H1 (cell line): ENCODE measurements around the gene SAA1. TPM values are rescaled to one million over a fixed set of nuclear protein-coding genes. Genes with fewer than 3 reads are reported as not detected.

Experiments used
- CTCF ChIA-PET: fragments of 300-600 bp; sonication (Branson Sonifier 250); formaldehyde crosslinking; loops from one replicate; lab custom pipeline; 2021; ENCODE audit not compliant: partially characterized antibody; lab: Charles Lee
- POLR2A ChIA-PET: fragments of 300-600 bp; sonication (Branson Sonifier 250); formaldehyde crosslinking; loops from one replicate; lab custom pipeline; 2021; ENCODE audit warnings: inconsistent platforms; ENCODE audit not compliant: partially characterized antibody; lab: Charles Lee
- DNase-seq, 2 experiments: peaks; one replicate each; pipeline versions ENCODE4 v3.0.0 to v3.0.0-alpha.2; 2010 to 2022; ENCODE audit warnings: low spot score in 2 of 2, low read depth in 1 of 2, mixed read lengths in 1 of 2
- FAIRE-seq: peaks from 2 replicates; lab custom pipeline; 2011; peaks lifted over from hg19 to GRCh38; lab: Jason Lieb, UNC
- H2AFZ ChIP-seq: 2 replicates; pipeline ENCODE4 v1.8.1; 2012; ENCODE audit warnings: low read length, inconsistent platforms
- H2AK5ac ChIP-seq: 2 replicates; pipeline ENCODE4 v1.6.1; 2013; ENCODE audit warnings: low read depth, low read length
- H2BK120ac ChIP-seq: replicated peaks from 2 replicates; pipeline ENCODE3; 2013; ENCODE audit warnings: low read depth, low read length, inconsistent platforms
- H2BK12ac ChIP-seq: 2 replicates; pipeline ENCODE4 v1.6.1; 2013; ENCODE audit warnings: low read depth, low read length
- H2BK15ac ChIP-seq: 2 replicates; pipeline ENCODE4 v1.6.1; 2013; ENCODE audit warnings: low read length
- H2BK20ac ChIP-seq: 2 replicates; pipeline ENCODE4 v1.6.1; 2013; ENCODE audit warnings: low read length
- H2BK5ac ChIP-seq: 2 replicates; pipeline ENCODE4 v1.6.1; 2013; ENCODE audit warnings: low read depth, low read length
- H3K14ac ChIP-seq: 2 replicates; pipeline ENCODE4 v1.6.1; 2013; ENCODE audit warnings: inconsistent platforms; ENCODE audit not compliant: insufficient read length
- H3K18ac ChIP-seq: 2 replicates; pipeline ENCODE4 v1.6.1; 2013; ENCODE audit warnings: low read length; ENCODE audit errors: extremely low read depth
- H3K23ac ChIP-seq: 2 replicates; pipeline ENCODE4 v1.6.1; 2013; ENCODE audit warnings: inconsistent platforms; ENCODE audit not compliant: insufficient read length
- H3K23me2 ChIP-seq: 2 replicates; pipeline ENCODE4 v1.6.1; 2013; ENCODE audit warnings: low read depth, low read length
- H3K27ac ChIP-seq: 2 replicates; pipeline ENCODE4 v1.6.1; 2011; ENCODE audit warnings: low read depth, low read length, inconsistent platforms
- H3K27me3 ChIP-seq, 4 experiments: replicated peaks in 1 of 4; 1 replicate in 1 of 4; 2 replicates in 3 of 4; pipeline versions ENCODE4 v1.6.1 to v1.8.1; 2011 to 2013; ENCODE audit warnings: low read length in 3 of 4, mild to moderate bottlenecking in 3 of 4, inconsistent platforms in 2 of 4, mixed read lengths in 2 of 4, moderate library complexity in 1 of 4; ENCODE audit not compliant: control insufficient read depth in 3 of 4, insufficient read depth in 3 of 4; ENCODE audit errors: extremely low read depth in 1 of 4
- H3K36me3 ChIP-seq, 4 experiments: 2 replicates each; pipeline versions ENCODE4 v1.6.1 to v1.8.1; 2011 to 2013; ENCODE audit warnings: mild to moderate bottlenecking in 4 of 4, low read length in 3 of 4, moderate library complexity in 2 of 4, control low read depth in 1 of 4, inconsistent platforms in 1 of 4; ENCODE audit not compliant: insufficient read depth in 4 of 4, control insufficient read depth in 2 of 4
- H3K4ac ChIP-seq: replicated peaks from 2 replicates; pipeline ENCODE3; 2013; ENCODE audit warnings: low read length, low read depth, mixed read lengths, inconsistent platforms; ENCODE audit not compliant: insufficient read length
- H3K4me1 ChIP-seq, 4 experiments: replicated peaks in 1 of 4; 1 replicate in 1 of 4; 2 replicates in 3 of 4; pipeline versions ENCODE4 v1.6.1 to v1.8.1; 2011 to 2013; ENCODE audit warnings: low read length in 3 of 4, inconsistent platforms in 2 of 4, mixed read lengths in 1 of 4; ENCODE audit not compliant: insufficient read depth in 4 of 4, control insufficient read depth in 3 of 4
- H3K4me2 ChIP-seq, 2 experiments: 2 replicates each; pipeline versions ENCODE4 v1.6.1 to v1.8.1; 2011 to 2013; ENCODE audit warnings: low read depth in 2 of 2, low read length in 2 of 2, control low read depth in 1 of 2, inconsistent platforms in 1 of 2, mild to moderate bottlenecking in 1 of 2; ENCODE audit not compliant: insufficient read depth in 1 of 2
- H3K4me3 ChIP-seq, 4 experiments: fragments of 200-600, 300-600 bp in 1 of 4; sonication (generic), shearing (Covaris generic), sonication (Bioruptor Twin) in 1 of 4; 2 replicates each; pipeline versions ENCODE4 v1.5.1 to v1.8.1; 2011 to 2016; ENCODE audit warnings: low read length in 4 of 4, low read depth in 3 of 4, control low read depth in 2 of 4, inconsistent platforms in 2 of 4, mild to moderate bottlenecking in 2 of 4, mixed read lengths in 1 of 4, moderate library complexity in 1 of 4; ENCODE audit not compliant: insufficient read depth in 2 of 4; ENCODE audit errors: extremely low read depth in 1 of 4
- H3K56ac ChIP-seq: replicated peaks from 2 replicates; pipeline ENCODE3; 2013; ENCODE audit warnings: low read depth, mild to moderate bottlenecking, mixed read lengths, low read length, inconsistent platforms; ENCODE audit not compliant: insufficient read length
- H3K79me1 ChIP-seq: 2 replicates; pipeline ENCODE4 v1.6.1; 2013; ENCODE audit warnings: low read depth, low read length, control low read depth
- H3K79me2 ChIP-seq, 2 experiments: 2 replicates each; pipeline versions ENCODE4 v1.6.1 to v1.8.1; 2012 to 2013; ENCODE audit warnings: low read length in 2 of 2, mild to moderate bottlenecking in 2 of 2, inconsistent platforms in 1 of 2; ENCODE audit not compliant: insufficient read depth in 2 of 2, control insufficient read depth in 1 of 2
- H3K9ac ChIP-seq, 4 experiments: replicated peaks in 1 of 4; 1 replicate in 1 of 4; 2 replicates in 3 of 4; pipeline versions ENCODE4 v1.6.1 to v1.8.1; 2011 to 2013; ENCODE audit warnings: low read depth in 3 of 4, low read length in 3 of 4, control low read depth in 2 of 4, mild to moderate bottlenecking in 2 of 4, moderate library complexity in 2 of 4, inconsistent platforms in 1 of 4; ENCODE audit errors: extremely low read depth in 1 of 4
- H3K9me3 ChIP-seq, 2 experiments: 2 replicates each; pipeline versions ENCODE4 v1.6.1 to v1.8.1; 2012 to 2013; ENCODE audit warnings: mild to moderate bottlenecking in 2 of 2, moderate library complexity in 2 of 2, control low read depth in 1 of 2, inconsistent platforms in 1 of 2, low read depth in 1 of 2, low read length in 1 of 2, mixed read lengths in 1 of 2; ENCODE audit not compliant: insufficient read depth in 2 of 2
- H4K20me1 ChIP-seq, 2 experiments: replicated peaks in 1 of 2; 2 replicates each; pipeline versions ENCODE3 to v1.8.1; 2011 to 2013; ENCODE audit warnings: inconsistent platforms in 2 of 2, low read length in 2 of 2, mild to moderate bottlenecking in 1 of 2; ENCODE audit not compliant: insufficient read depth in 2 of 2, control insufficient read depth in 1 of 2
- H4K5ac ChIP-seq: 2 replicates; pipeline ENCODE4 v1.6.1; 2013; ENCODE audit warnings: low read length, low read depth, mixed read lengths, inconsistent platforms; ENCODE audit not compliant: insufficient read length
- H4K8ac ChIP-seq: 2 replicates; pipeline ENCODE4 v1.8.0; 2013; ENCODE audit warnings: mild to moderate bottlenecking, moderate library complexity, low read length, inconsistent platforms; ENCODE audit not compliant: insufficient read depth; ENCODE audit errors: extremely low read depth
- H4K91ac ChIP-seq: replicated peaks from 2 replicates; pipeline ENCODE3; 2013; ENCODE audit warnings: low read length, mixed read lengths, inconsistent platforms; ENCODE audit not compliant: insufficient read length
- ATF2 ChIP-seq: IDR thresholded peaks from 2 replicates; pipeline ENCODE4 v1.6.1; 2012; ENCODE audit warnings: low read length, inconsistent platforms
- CBX8 ChIP-seq: fragments of 300-800, 300-1000 bp; sonication (generic); IDR thresholded peaks from 2 replicates; pipeline ENCODE4 v1.7.1; 2016; ENCODE audit warnings: low read depth, low read length, borderline replicate concordance
- KDM5A ChIP-seq: fragments of 200-600 bp; IDR thresholded peaks from 2 replicates; pipeline ENCODE4 v1.7.1; 2012; ENCODE audit warnings: mild to moderate bottlenecking, low read length, inconsistent platforms, mixed read lengths
- POLR2AphosphoS5 ChIP-seq: IDR thresholded peaks from 2 replicates; pipeline ENCODE4 v1.6.1; 2011; ENCODE audit warnings: low read depth, low read length
- RBBP5 ChIP-seq: IDR thresholded peaks from 2 replicates; pipeline ENCODE4 v1.7.1; 2012; ENCODE audit warnings: low read depth, mild to moderate bottlenecking, inconsistent platforms, low read length, moderate library complexity, borderline replicate concordance
- SP4 ChIP-seq: IDR thresholded peaks from 2 replicates; pipeline ENCODE4 v1.6.1; 2012; ENCODE audit warnings: low read length, inconsistent platforms
- SRF ChIP-seq: IDR thresholded peaks from 2 replicates; pipeline ENCODE4 v1.6.1; 2011; ENCODE audit warnings: mild to moderate bottlenecking, low read depth, low read length, moderate library complexity
- SUZ12 ChIP-seq: fragments of 200-600 bp; sonication (generic); IDR thresholded peaks from 2 replicates; pipeline ENCODE4 v1.6.1; 2012; ENCODE audit warnings: mild to moderate bottlenecking, inconsistent platforms, low read length, moderate library complexity, mixed read lengths
- TCF12 ChIP-seq: IDR thresholded peaks from 2 replicates; pipeline ENCODE4 v1.6.1; 2011; ENCODE audit warnings: low read depth, mild to moderate bottlenecking, low read length
- ZNF274 ChIP-seq: IDR thresholded peaks from 2 replicates; pipeline ENCODE4 v1.7.0; 2012; ENCODE audit warnings: low read length, borderline replicate concordance; ENCODE audit errors: extremely low read depth
- WGBS, 2 experiments: shearing (Covaris generic) in 1 of 2; methylation state at CpG; one replicate each; pipeline versions ENCODE4 v1.1.6 to v1.1.7; 2013 to 2015; ENCODE audit warnings: low lambda C conversion rate in 2 of 2, mixed read lengths in 2 of 2, inconsistent platforms in 1 of 2, low coverage in 1 of 2, missing lambda C conversion rate in 1 of 2; ENCODE audit not compliant: insufficient replicate concordance in 2 of 2, insufficient coverage in 1 of 2, insufficient read length in 1 of 2; ENCODE audit errors: extremely low coverage in 1 of 2, missing lambda C conversion rate in 1 of 2; 5-methylcytosine and 5-hydroxymethylcytosine counted together
- polyA plus RNA-seq, 7 experiments: library from polyadenylated mRNA; depleted of rRNA in 3 of 7; stranded (reverse) in 5 of 7; unstranded in 2 of 7; fragments of >200 nt in 5 of 7; fragments of 200-250 nt in 2 of 7; gene quantifications; 1 replicate in 5 of 7; 2 replicates in 1 of 7; 4 replicates in 1 of 7; pipeline versions ENCODE4 v1.2.1 to v1.2.3, GENCODE V29; 2011 to 2013; ENCODE audit warnings: missing spikeins in 2 of 7, mixed read lengths in 2 of 7
- total RNA-seq: library from RNA; stranded (reverse); fragmentation: NEBNext Ultra II Directional; extraction: Animal tissue kit (Norgen Biotek cat#: 25700); gene quantifications from 2 replicates; pipeline ENCODE4 v1.2.1, GENCODE V29; 2021

The SAA1 gene
- total and polyA plus RNA-seq, 2 of the 8 experiments (the other 6 are each of a cell fraction or from before 2014, with no cell fraction given), result 0.41 TPM; not detected in 1

GRCh38 chr11:18280438-18281045, 14.5 kb downstream of the SAA1 start:
- DNase-seq (no peak), FAIRE-seq (no peak)
- no peak overlapping the region for H3K14ac ChIP-seq
- no peaks in the 10 kb centered on the region for H3K27me3 ChIP-seq
- no peak overlapping the region for H2BK15ac ChIP-seq
- no peak overlapping the region for H4K5ac ChIP-seq
- ChIA-PET CTCF (interaction anchor here (0.6 to 1.8 kb wide), 7 partner anchors 35 to 977 kb away, joined by 3 to 7 read pairs (median 4); no protein-coding TSS in a partner anchor), POLR2A (interaction anchor here (0.6 kb wide), 1 partner anchor 221 kb away, joined by 3 read pairs; no protein-coding TSS in a partner anchor)
- peaks cover 8 to 57% (median 33%) of the 10 kb centered on the region in 4 experiments for H3K36me3 ChIP-seq
- no peak overlapping the region for H3K23ac ChIP-seq
- no peak overlapping the region for H2BK120ac ChIP-seq
- H3K79me1 ChIP-seq, result no peaks in the 10 kb centered on the region
- no peaks in the 10 kb centered on the region for H3K79me2 ChIP-seq
- no peak overlapping the region for H2BK20ac ChIP-seq
- H2BK12ac ChIP-seq, result no peak overlapping the region
- no peak overlapping the region for H2AK5ac ChIP-seq
- TF ChIP-seq SRF (no peak), ATF2 (no peak), TCF12 (no peak), ZNF274 (no peak), SP4 (no peak), SUZ12 (no peak), KDM5A (no peak), CBX8 (no peak), POLR2AphosphoS5 (no peak), RBBP5 (no peak)
- H3K4ac ChIP-seq, result no peak overlapping the region
- no peaks in the 10 kb centered on the region for H4K20me1 ChIP-seq
- no peak overlapping the region for H3K9ac ChIP-seq
- no peak overlapping the region for H3K18ac ChIP-seq
- no peak overlapping the region for H2AFZ ChIP-seq
- H4K8ac ChIP-seq, result no peak overlapping the region
- WGBS, 2 experiments, result 87% methylated on average over 4 of the region's 4 CpGs; no CpG with 5 or more reads in 1 of the 2 experiments
- no peaks in the 10 kb centered on the region; a peak in 1 of 4 replicates for H3K9me3 ChIP-seq
- H2BK5ac ChIP-seq, result no peak overlapping the region
- no peak overlapping the region for H3K56ac ChIP-seq
- no peak overlapping the region for H3K27ac ChIP-seq
- H4K91ac ChIP-seq, result no peak overlapping the region
- H3K23me2 ChIP-seq, result no peaks in the 10 kb centered on the region
- no peak overlapping the region for H3K4me2 ChIP-seq
- H3K4me3 ChIP-seq, result no peak overlapping the region
- H3K4me1 ChIP-seq, result no peaks in the 10 kb centered on the region; a peak in 1 of 7 replicates
